Measurements from ENCODE around the gene NRXN3.

- TF ChIP-seq, protein P1, sequence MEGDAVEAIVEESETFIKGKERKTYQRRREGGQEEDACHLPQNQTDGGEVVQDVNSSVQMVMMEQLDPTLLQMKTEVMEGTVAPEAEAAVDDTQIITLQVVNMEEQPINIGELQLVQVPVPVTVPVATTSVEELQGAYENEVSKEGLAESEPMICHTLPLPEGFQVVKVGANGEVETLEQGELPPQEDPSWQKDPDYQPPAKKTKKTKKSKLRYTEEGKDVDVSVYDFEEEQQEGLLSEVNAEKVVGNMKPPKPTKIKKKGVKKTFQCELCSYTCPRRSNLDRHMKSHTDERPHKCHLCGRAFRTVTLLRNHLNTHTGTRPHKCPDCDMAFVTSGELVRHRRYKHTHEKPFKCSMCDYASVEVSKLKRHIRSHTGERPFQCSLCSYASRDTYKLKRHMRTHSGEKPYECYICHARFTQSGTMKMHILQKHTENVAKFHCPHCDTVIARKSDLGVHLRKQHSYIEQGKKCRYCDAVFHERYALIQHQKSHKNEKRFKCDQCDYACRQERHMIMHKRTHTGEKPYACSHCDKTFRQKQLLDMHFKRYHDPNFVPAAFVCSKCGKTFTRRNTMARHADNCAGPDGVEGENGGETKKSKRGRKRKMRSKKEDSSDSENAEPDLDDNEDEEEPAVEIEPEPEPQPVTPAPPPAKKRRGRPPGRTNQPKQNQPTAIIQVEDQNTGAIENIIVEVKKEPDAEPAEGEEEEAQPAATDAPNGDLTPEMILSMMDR (IDR thresholded peaks at IDR 0.05; ENCODE audit: low read depth, low read length, missing input control) = no peak
- TF ChIP-seq RAD21 (IDR thresholded peaks at IDR 0.05) (no peak), GABPA (IDR thresholded peaks at IDR 0.05 in 1 of 2, conservative IDR thresholded peaks at IDR 0.05 in 1 of 2) (no peak), TAF1 (conservative IDR thresholded peaks at IDR 0.05) (no peak), JUND (IDR thresholded peaks at IDR 0.05) (no peak), YY1 (IDR thresholded peaks at IDR 0.05) (no peak), RXRA (IDR thresholded peaks at IDR 0.05) (no peak)
- TF ChIP-seq, protein P2, sequence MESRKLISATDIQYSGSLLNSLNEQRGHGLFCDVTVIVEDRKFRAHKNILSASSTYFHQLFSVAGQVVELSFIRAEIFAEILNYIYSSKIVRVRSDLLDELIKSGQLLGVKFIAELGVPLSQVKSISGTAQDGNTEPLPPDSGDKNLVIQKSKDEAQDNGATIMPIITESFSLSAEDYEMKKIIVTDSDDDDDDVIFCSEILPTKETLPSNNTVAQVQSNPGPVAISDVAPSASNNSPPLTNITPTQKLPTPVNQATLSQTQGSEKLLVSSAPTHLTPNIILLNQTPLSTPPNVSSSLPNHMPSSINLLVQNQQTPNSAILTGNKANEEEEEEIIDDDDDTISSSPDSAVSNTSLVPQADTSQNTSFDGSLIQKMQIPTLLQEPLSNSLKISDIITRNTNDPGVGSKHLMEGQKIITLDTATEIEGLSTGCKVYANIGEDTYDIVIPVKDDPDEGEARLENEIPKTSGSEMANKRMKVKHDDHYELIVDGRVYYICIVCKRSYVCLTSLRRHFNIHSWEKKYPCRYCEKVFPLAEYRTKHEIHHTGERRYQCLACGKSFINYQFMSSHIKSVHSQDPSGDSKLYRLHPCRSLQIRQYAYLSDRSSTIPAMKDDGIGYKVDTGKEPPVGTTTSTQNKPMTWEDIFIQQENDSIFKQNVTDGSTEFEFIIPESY (IDR thresholded peaks at IDR 0.05) = no peak
Measured at GRCh38 chr14:79514700-79515099, 1344.5 kb downstream of the NRXN3 start.
